Suppressor macrophage (primary cell): ENCODE results near the gene CEP55.

ENCODE experiments used
- DNase-seq, 4 experiments: peaks; one replicate each; pipeline ENCODE4 v3.0.0-alpha.2; 2020 to 2022

The CEP55 gene

GRCh38 chr10:93567277-93568104, 71.1 kb downstream of the CEP55 start:
- DNase-seq: peak in 3 of 4 experiments; percentile 21 to 23 (median 22)

- DNase-seq: peak in 1 of 4 experiments; percentile 31
These were observed 71.6 kb downstream of the CEP55 start for GRCh38 chr10:93568105-93568390.

GRCh38 chr10:93570383-93570782, 74.0 kb downstream of the CEP55 start:
- DNase-seq: no peak

GRCh38 chr10:93572606-93573005, 76.2 kb downstream of the CEP55 start:
- DNase-seq: no peak

GRCh38 chr10:93573051-93573909, 76.9 kb downstream of the CEP55 start:
- DNase-seq: peak; percentile 82 to 93 (median 90)

- no peak for DNase-seq
These were observed 77.5 kb downstream of the CEP55 start for GRCh38 chr10:93573924-93574323.

- no peak for DNase-seq
These were observed 80.5 kb downstream of the CEP55 start for GRCh38 chr10:93576888-93577287.

- DNase-seq: no peak
These were observed 81.2 kb downstream of the CEP55 start for GRCh38 chr10:93577565-93577964.
